HG03469 (cell line): Measurements from ENCODE around the gene ARHGEF7.
"Not testable (repeated sequence)": the region's sequence is repeated elsewhere in the genome, so short reads cannot be mapped to it uniquely, and the experiment has no call there.

ENCODE experiments used
- ATAC-seq: cut with Tn5 transposase; IDR thresholded peaks from one replicate; pipeline ENCODE4 v1.9.1; 2021; ENCODE audit warnings: mild to moderate bottlenecking, moderate library complexity, moderate number of reproducible peaks; ENCODE audit not compliant: unreplicated experiment

The ARHGEF7 gene

GRCh38 chr13:111115061-111115964, at the start of gene ARHGEF7:
TSS of gene ARHGEF7 (plus strand) at chr13:111115310. CDS start at chr13:111115527, 217 bp downstream.
- no peak for ATAC-seq

- ATAC-seq = no peak
These were observed 49.4 kb upstream of the ARHGEF7 start for GRCh38 chr13:111065698-111066097.

GRCh38 chr13:111066544-111066943, 48.6 kb upstream of the ARHGEF7 start:
- no peak for ATAC-seq

- ATAC-seq = no peak
These were observed 47.1 kb upstream of the ARHGEF7 start for GRCh38 chr13:111068009-111068350.

- ATAC-seq = not testable (repeated sequence)
These were observed 44.0 kb upstream of the ARHGEF7 start for GRCh38 chr13:111071120-111071519.

GRCh38 chr13:111071526-111071925, 43.6 kb upstream of the ARHGEF7 start:
- not testable (repeated sequence) for ATAC-seq

- no peak for ATAC-seq
These were observed 40.3 kb upstream of the ARHGEF7 start for GRCh38 chr13:111074826-111075225.

- no peak for ATAC-seq
These were observed 38.7 kb upstream of the ARHGEF7 start for GRCh38 chr13:111076155-111077013.

- ATAC-seq = no peak
These were observed 35.7 kb upstream of the ARHGEF7 start for GRCh38 chr13:111079375-111079774.

GRCh38 chr13:111080642-111081041, 34.5 kb upstream of the ARHGEF7 start:
- ATAC-seq = no peak

GRCh38 chr13:111082240-111082639, 32.9 kb upstream of the ARHGEF7 start:
- ATAC-seq = no peak

- not testable (repeated sequence) for ATAC-seq
These were observed 32.3 kb upstream of the ARHGEF7 start for GRCh38 chr13:111082769-111083168.

- not testable (repeated sequence) for ATAC-seq
These were observed 31.4 kb upstream of the ARHGEF7 start for GRCh38 chr13:111083693-111084092.

GRCh38 chr13:111090169-111090568, 24.9 kb upstream of the ARHGEF7 start:
- ATAC-seq = no peak

GRCh38 chr13:111092685-111093084, 22.4 kb upstream of the ARHGEF7 start:
- ATAC-seq = no peak

GRCh38 chr13:111093136-111093535, 22.0 kb upstream of the ARHGEF7 start:
- no peak for ATAC-seq

GRCh38 chr13:111093634-111094033, 21.5 kb upstream of the ARHGEF7 start:
- no peak for ATAC-seq

GRCh38 chr13:111095031-111095840, 19.9 kb upstream of the ARHGEF7 start:
- no peak for ATAC-seq

- ATAC-seq = no peak
These were observed 19.1 kb upstream of the ARHGEF7 start for GRCh38 chr13:111095911-111096501.

- ATAC-seq = no peak
These were observed 15.8 kb upstream of the ARHGEF7 start for GRCh38 chr13:111099290-111099689.
